Hematopoietic multipotent progenitor cell treated with erythropoietin and hydrocortisone succinate and interleukin-3 and kit ligand, for 6 days (in vitro differentiated cells): Measurements from ENCODE around the gene NTNG1.

Experiments used
- DNase-seq: peaks from one replicate; pipeline ENCODE4 v3.0.0-alpha.2; 2015

NTNG1 gene

GRCh38 chr1:107467811-107468210 lies 327.0 kb downstream of the NTNG1 start:
- no peak for DNase-seq

GRCh38 chr1:107473065-107473464 lies 332.2 kb downstream of the NTNG1 start:
- DNase-seq = no peak

- peak; percentile 5 for DNase-seq
Observed at GRCh38 chr1:107474877-107475612, 334.2 kb downstream of the NTNG1 start.

- peak; percentile 24 for DNase-seq
Observed at GRCh38 chr1:107477233-107477632, 336.4 kb downstream of the NTNG1 start.

- no peak for DNase-seq
Observed at GRCh38 chr1:107479865-107480350, 339.1 kb downstream of the NTNG1 start.

GRCh38 chr1:107480548-107481415 lies 339.9 kb downstream of the NTNG1 start:
- DNase-seq = peak; percentile 3

GRCh38 chr1:107481756-107482384 lies 341.0 kb downstream of the NTNG1 start:
- DNase-seq = no peak

GRCh38 chr1:107483949-107484348 lies 343.1 kb downstream of the NTNG1 start:
- no peak for DNase-seq

GRCh38 chr1:107486349-107486748 lies 345.5 kb downstream of the NTNG1 start:
- no peak for DNase-seq

- no peak for DNase-seq
Observed at GRCh38 chr1:107487506-107487905, 346.7 kb downstream of the NTNG1 start.

- DNase-seq = no peak
Observed at GRCh38 chr1:107491582-107491981, 350.7 kb downstream of the NTNG1 start.

GRCh38 chr1:107493111-107493716 lies 352.4 kb downstream of the NTNG1 start:
- no peak for DNase-seq

- DNase-seq = no peak
Observed at GRCh38 chr1:107494061-107494460, 353.2 kb downstream of the NTNG1 start.

- no peak for DNase-seq
Observed at GRCh38 chr1:107496002-107496401, 355.2 kb downstream of the NTNG1 start.

- no peak for DNase-seq
Observed at GRCh38 chr1:107499139-107499744, 358.4 kb downstream of the NTNG1 start.

- no peak for DNase-seq
Observed at GRCh38 chr1:107501081-107501605, 360.3 kb downstream of the NTNG1 start.

- DNase-seq = no peak
Observed at GRCh38 chr1:107510347-107510746, 369.5 kb downstream of the NTNG1 start.

- DNase-seq = no peak
Observed at GRCh38 chr1:107512836-107513235, 372.0 kb downstream of the NTNG1 start.

GRCh38 chr1:107514841-107515240 lies 374.0 kb downstream of the NTNG1 start:
- DNase-seq = no peak

GRCh38 chr1:107515702-107516101 lies 374.9 kb downstream of the NTNG1 start:
- no peak for DNase-seq

GRCh38 chr1:107523061-107523460 lies 382.2 kb downstream of the NTNG1 start:
- DNase-seq = no peak

- DNase-seq = no peak
Observed at GRCh38 chr1:107523736-107524135, 382.9 kb downstream of the NTNG1 start.
